ENCODE results near the gene NKD2.

GRCh38 chr5:1067141-1068121 lies 58.8 kb downstream of the NKD2 start:
- TF ChIP-seq, protein P1, sequence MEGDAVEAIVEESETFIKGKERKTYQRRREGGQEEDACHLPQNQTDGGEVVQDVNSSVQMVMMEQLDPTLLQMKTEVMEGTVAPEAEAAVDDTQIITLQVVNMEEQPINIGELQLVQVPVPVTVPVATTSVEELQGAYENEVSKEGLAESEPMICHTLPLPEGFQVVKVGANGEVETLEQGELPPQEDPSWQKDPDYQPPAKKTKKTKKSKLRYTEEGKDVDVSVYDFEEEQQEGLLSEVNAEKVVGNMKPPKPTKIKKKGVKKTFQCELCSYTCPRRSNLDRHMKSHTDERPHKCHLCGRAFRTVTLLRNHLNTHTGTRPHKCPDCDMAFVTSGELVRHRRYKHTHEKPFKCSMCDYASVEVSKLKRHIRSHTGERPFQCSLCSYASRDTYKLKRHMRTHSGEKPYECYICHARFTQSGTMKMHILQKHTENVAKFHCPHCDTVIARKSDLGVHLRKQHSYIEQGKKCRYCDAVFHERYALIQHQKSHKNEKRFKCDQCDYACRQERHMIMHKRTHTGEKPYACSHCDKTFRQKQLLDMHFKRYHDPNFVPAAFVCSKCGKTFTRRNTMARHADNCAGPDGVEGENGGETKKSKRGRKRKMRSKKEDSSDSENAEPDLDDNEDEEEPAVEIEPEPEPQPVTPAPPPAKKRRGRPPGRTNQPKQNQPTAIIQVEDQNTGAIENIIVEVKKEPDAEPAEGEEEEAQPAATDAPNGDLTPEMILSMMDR (IDR thresholded peaks at IDR 0.05; ENCODE audit: insufficient read depth, low read depth, low read length): no peak
- no peak for TF ChIP-seq EZH2 (IDR thresholded peaks at IDR 0.05; ENCODE audit: insufficient read depth, low read length)

All from astrocyte (in vitro differentiated cells and primary cell).